Liver (tissue), 9 donors: ENCODE data around the gene CADM2. TPM values are rescaled to one million over a fixed set of nuclear protein-coding genes. Genes with fewer than 3 reads are reported as not detected.

Source experiments
- DNase-seq: peaks from one replicate; pipeline ENCODE4 v3.0.0-alpha.2; 2017; ENCODE audit warnings: low spot score
- H3K27ac ChIP-seq, 2 donors: one replicate each; pipeline ENCODE4 v1.7.0; 2013; ENCODE audit warnings: inconsistent platforms in 2 of 2, low read length in 2 of 2, control low read depth in 1 of 2, low read depth in 1 of 2, mild to moderate bottlenecking in 1 of 2
- H3K27me3 ChIP-seq, 4 donors: one replicate each; pipeline versions ENCODE4 v1.6.1 to v1.7.0; 2013; ENCODE audit warnings: low read length in 3 of 4, inconsistent platforms in 1 of 4, mild to moderate bottlenecking in 1 of 4, moderate library complexity in 1 of 4; ENCODE audit not compliant: control insufficient read depth in 4 of 4, insufficient read depth in 4 of 4
- H3K36me3 ChIP-seq, 4 donors: one replicate each; pipeline versions ENCODE4 v1.6.1 to v1.7.0; 2013; ENCODE audit warnings: low read length in 3 of 4, mild to moderate bottlenecking in 3 of 4, low read depth in 1 of 4, moderate library complexity in 1 of 4; ENCODE audit not compliant: control insufficient read depth in 4 of 4, insufficient read depth in 3 of 4
- H3K4me1 ChIP-seq, 4 donors: one replicate each; pipeline versions ENCODE4 v1.6.1 to v1.7.0; 2013; ENCODE audit warnings: low read length in 3 of 4, mild to moderate bottlenecking in 3 of 4, moderate library complexity in 1 of 4; ENCODE audit not compliant: control insufficient read depth in 4 of 4, insufficient read depth in 4 of 4
- H3K4me3 ChIP-seq, 3 donors: one replicate each; pipeline versions ENCODE4 v1.6.1 to v1.7.0; 2013; ENCODE audit warnings: low read length in 3 of 3, control low read depth in 1 of 3, low read depth in 1 of 3, mild to moderate bottlenecking in 1 of 3
- H3K9ac ChIP-seq, 2 donors: one replicate each; pipeline ENCODE4 v1.7.0; 2013; ENCODE audit warnings: low read length in 2 of 2, mild to moderate bottlenecking in 2 of 2, moderate library complexity in 2 of 2, control low read depth in 1 of 2, low read depth in 1 of 2
- H3K9me3 ChIP-seq, 4 donors: one replicate each; pipeline versions ENCODE4 v1.6.1 to v1.7.0; 2013; ENCODE audit warnings: low read length in 3 of 4; ENCODE audit not compliant: control insufficient read depth in 4 of 4
- EGR1 ChIP-seq, 2 donors: IDR thresholded peaks; 2 replicates each; pipeline ENCODE4 v1.6.1; 2016 to 2018; ENCODE audit warnings: antibody characterized with exemption in 2 of 2, low read depth in 2 of 2
- FOXA1 ChIP-seq: IDR thresholded peaks from 2 replicates; pipeline ENCODE4 v1.6.1; 2016; ENCODE audit warnings: antibody characterized with exemption
- FOXA2 ChIP-seq: IDR thresholded peaks from 2 replicates; pipeline ENCODE4 v1.6.1; 2016; ENCODE audit warnings: antibody characterized with exemption
- GABPA ChIP-seq, 2 donors: IDR thresholded peaks in 1 of 2; conservative IDR thresholded peaks in 1 of 2; 2 replicates each; pipeline ENCODE4 v1.6.1; 2016; ENCODE audit warnings: antibody characterized with exemption in 2 of 2, mild to moderate bottlenecking in 1 of 2, moderate library complexity in 1 of 2
- HNF4A ChIP-seq, 2 donors: conservative IDR thresholded peaks; 2 replicates each; pipeline ENCODE4 v1.6.1; 2016; ENCODE audit warnings: antibody characterized with exemption in 2 of 2, mild to moderate bottlenecking in 2 of 2
- HNF4G ChIP-seq: IDR thresholded peaks from 2 replicates; pipeline ENCODE4 v1.6.1; 2016; ENCODE audit warnings: antibody characterized with exemption
- JUND ChIP-seq, 2 donors: IDR thresholded peaks; 2 replicates each; pipeline ENCODE4 v1.6.1; 2016; ENCODE audit warnings: antibody characterized with exemption in 2 of 2
- NR2F2 ChIP-seq: IDR thresholded peaks from 2 replicates; pipeline ENCODE4 v1.6.1; 2016; ENCODE audit warnings: antibody characterized with exemption
- RAD21 ChIP-seq, 2 donors: IDR thresholded peaks; 2 replicates each; pipeline ENCODE4 v1.6.1; 2016; ENCODE audit warnings: antibody characterized with exemption in 2 of 2, mild to moderate bottlenecking in 2 of 2
- RXRA ChIP-seq, 2 donors: IDR thresholded peaks; 2 replicates each; pipeline ENCODE4 v1.6.1; 2017 to 2018; ENCODE audit warnings: antibody characterized with exemption in 2 of 2, mild to moderate bottlenecking in 1 of 2
- SP1 ChIP-seq: IDR thresholded peaks from 2 replicates; pipeline ENCODE4 v1.6.1; 2018; ENCODE audit warnings: antibody characterized with exemption, mild to moderate bottlenecking
- TAF1 ChIP-seq: conservative IDR thresholded peaks from 2 replicates; pipeline ENCODE4 v1.6.1; 2016; ENCODE audit warnings: antibody characterized with exemption, mild to moderate bottlenecking
- YY1 ChIP-seq: IDR thresholded peaks from 2 replicates; pipeline ENCODE4 v1.6.1; 2016; ENCODE audit warnings: antibody characterized with exemption, mild to moderate bottlenecking
- WGBS: extraction: QIAGEN DNeasy Blood & Tissue Kit; methylation state at CpG from one replicate; pipeline ENCODE4 v1.1.7; 2013; 5-methylcytosine and 5-hydroxymethylcytosine counted together
- polyA plus RNA-seq, 2 donors: library from polyadenylated mRNA; stranded (reverse) in 1 of 2; unstranded in 1 of 2; fragments of 200-250 nt in 1 of 2; fragments of >200 nt in 1 of 2; fragmentation: Nextera tagmentation in 1 of 2; extraction: Ambion mirVana in 1 of 2; gene quantifications; one replicate each; pipeline versions ENCODE4 v1.2.1 to v1.2.3, GENCODE V29; 2013 to 2015
- total RNA-seq, 2 donors: library from RNA; depleted of rRNA; stranded (reverse); fragments of >200 nt; gene quantifications; one replicate each; pipeline ENCODE4 v1.2.3, GENCODE V29; 2014
- TF ChIP-seq, protein P1 (sequence below): fragments of 150-350 bp; IDR thresholded peaks from 2 replicates; pipeline ENCODE4 v1.5.1; 2017; ENCODE audit warnings: improper control_type of control experiment, low read depth, low read length; ENCODE audit not compliant: missing input control
- TF ChIP-seq, protein P2 (sequence below): IDR thresholded peaks from 2 replicates; pipeline ENCODE4 v1.6.1; 2016; ENCODE audit warnings: antibody characterized with exemption
- TF ChIP-seq, protein P3 (sequence below): IDR thresholded peaks from 2 replicates; pipeline ENCODE4 v1.6.1; 2016; ENCODE audit warnings: antibody characterized with exemption
- TF ChIP-seq, protein P4 (sequence below): IDR thresholded peaks from 2 replicates; pipeline ENCODE4 v1.6.1; 2016; ENCODE audit warnings: antibody characterized with exemption
- TF ChIP-seq, protein P5 (sequence below): IDR thresholded peaks from 2 replicates; pipeline ENCODE4 v1.6.1; 2016; ENCODE audit warnings: antibody characterized with exemption, mild to moderate bottlenecking
- donor health status: healthy.
- donor health status: healthy.
- donor health status: healthy.
- donor health status: healthy.
- donor health status: healthy.

The CADM2 gene
- total and polyA plus RNA-seq, 4 donors: 0.35 to 0.92 (median 0.51) TPM

DNA sequence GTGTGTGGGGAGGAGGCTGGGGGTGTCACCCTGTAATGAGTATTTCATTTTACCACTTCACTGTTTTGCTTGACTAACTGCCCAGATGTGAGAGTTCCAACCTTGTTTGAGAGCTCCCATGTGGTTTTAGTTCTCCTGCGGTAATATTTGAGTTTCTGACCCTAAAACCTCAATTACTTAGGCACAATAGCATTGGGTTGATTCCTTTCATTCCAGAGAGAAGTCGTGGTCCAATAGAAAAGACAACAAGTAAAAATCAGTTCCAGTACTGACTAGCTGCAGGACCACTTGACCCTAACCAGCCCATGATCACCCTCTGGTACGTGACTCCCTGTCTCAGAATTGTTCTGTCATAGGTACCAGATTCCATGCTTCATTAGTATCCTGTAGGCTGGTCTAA, 630.4 kb downstream of the CADM2 start:
- no peak for TF ChIP-seq HNF4G
- TF ChIP-seq, protein P1, sequence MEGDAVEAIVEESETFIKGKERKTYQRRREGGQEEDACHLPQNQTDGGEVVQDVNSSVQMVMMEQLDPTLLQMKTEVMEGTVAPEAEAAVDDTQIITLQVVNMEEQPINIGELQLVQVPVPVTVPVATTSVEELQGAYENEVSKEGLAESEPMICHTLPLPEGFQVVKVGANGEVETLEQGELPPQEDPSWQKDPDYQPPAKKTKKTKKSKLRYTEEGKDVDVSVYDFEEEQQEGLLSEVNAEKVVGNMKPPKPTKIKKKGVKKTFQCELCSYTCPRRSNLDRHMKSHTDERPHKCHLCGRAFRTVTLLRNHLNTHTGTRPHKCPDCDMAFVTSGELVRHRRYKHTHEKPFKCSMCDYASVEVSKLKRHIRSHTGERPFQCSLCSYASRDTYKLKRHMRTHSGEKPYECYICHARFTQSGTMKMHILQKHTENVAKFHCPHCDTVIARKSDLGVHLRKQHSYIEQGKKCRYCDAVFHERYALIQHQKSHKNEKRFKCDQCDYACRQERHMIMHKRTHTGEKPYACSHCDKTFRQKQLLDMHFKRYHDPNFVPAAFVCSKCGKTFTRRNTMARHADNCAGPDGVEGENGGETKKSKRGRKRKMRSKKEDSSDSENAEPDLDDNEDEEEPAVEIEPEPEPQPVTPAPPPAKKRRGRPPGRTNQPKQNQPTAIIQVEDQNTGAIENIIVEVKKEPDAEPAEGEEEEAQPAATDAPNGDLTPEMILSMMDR: no peak
- TF ChIP-seq RXRA (IDR thresholded peaks at IDR 0.05): no peak
- TF ChIP-seq, protein P2, sequence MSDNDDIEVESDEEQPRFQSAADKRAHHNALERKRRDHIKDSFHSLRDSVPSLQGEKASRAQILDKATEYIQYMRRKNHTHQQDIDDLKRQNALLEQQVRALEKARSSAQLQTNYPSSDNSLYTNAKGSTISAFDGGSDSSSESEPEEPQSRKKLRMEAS: no peak
- TF ChIP-seq, protein P3, sequence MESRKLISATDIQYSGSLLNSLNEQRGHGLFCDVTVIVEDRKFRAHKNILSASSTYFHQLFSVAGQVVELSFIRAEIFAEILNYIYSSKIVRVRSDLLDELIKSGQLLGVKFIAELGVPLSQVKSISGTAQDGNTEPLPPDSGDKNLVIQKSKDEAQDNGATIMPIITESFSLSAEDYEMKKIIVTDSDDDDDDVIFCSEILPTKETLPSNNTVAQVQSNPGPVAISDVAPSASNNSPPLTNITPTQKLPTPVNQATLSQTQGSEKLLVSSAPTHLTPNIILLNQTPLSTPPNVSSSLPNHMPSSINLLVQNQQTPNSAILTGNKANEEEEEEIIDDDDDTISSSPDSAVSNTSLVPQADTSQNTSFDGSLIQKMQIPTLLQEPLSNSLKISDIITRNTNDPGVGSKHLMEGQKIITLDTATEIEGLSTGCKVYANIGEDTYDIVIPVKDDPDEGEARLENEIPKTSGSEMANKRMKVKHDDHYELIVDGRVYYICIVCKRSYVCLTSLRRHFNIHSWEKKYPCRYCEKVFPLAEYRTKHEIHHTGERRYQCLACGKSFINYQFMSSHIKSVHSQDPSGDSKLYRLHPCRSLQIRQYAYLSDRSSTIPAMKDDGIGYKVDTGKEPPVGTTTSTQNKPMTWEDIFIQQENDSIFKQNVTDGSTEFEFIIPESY: no peak
- TF ChIP-seq YY1: no peak
- no peak for TF ChIP-seq TAF1
- no peak for TF ChIP-seq FOXA2
- TF ChIP-seq GABPA (IDR thresholded peaks at IDR 0.05 in 1 of 2, conservative IDR thresholded peaks at IDR 0.05 in 1 of 2): no peak
- TF ChIP-seq EGR1 (IDR thresholded peaks at IDR 0.05; ENCODE audit: low read depth in 2 of 2): no peak
- TF ChIP-seq HNF4A (conservative IDR thresholded peaks at IDR 0.05): no peak
- TF ChIP-seq, protein P4, sequence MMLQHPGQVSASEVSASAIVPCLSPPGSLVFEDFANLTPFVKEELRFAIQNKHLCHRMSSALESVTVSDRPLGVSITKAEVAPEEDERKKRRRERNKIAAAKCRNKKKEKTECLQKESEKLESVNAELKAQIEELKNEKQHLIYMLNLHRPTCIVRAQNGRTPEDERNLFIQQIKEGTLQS: no peak
- TF ChIP-seq JUND (IDR thresholded peaks at IDR 0.05): no peak
- TF ChIP-seq RAD21 (IDR thresholded peaks at IDR 0.05): no peak
- TF ChIP-seq, protein P5, sequence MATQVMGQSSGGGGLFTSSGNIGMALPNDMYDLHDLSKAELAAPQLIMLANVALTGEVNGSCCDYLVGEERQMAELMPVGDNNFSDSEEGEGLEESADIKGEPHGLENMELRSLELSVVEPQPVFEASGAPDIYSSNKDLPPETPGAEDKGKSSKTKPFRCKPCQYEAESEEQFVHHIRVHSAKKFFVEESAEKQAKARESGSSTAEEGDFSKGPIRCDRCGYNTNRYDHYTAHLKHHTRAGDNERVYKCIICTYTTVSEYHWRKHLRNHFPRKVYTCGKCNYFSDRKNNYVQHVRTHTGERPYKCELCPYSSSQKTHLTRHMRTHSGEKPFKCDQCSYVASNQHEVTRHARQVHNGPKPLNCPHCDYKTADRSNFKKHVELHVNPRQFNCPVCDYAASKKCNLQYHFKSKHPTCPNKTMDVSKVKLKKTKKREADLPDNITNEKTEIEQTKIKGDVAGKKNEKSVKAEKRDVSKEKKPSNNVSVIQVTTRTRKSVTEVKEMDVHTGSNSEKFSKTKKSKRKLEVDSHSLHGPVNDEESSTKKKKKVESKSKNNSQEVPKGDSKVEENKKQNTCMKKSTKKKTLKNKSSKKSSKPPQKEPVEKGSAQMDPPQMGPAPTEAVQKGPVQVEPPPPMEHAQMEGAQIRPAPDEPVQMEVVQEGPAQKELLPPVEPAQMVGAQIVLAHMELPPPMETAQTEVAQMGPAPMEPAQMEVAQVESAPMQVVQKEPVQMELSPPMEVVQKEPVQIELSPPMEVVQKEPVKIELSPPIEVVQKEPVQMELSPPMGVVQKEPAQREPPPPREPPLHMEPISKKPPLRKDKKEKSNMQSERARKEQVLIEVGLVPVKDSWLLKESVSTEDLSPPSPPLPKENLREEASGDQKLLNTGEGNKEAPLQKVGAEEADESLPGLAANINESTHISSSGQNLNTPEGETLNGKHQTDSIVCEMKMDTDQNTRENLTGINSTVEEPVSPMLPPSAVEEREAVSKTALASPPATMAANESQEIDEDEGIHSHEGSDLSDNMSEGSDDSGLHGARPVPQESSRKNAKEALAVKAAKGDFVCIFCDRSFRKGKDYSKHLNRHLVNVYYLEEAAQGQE: no peak
- TF ChIP-seq FOXA1: no peak
- no peak for TF ChIP-seq NR2F2
- no peaks in the 10 kb centered on the region for H3K27me3 ChIP-seq
- no peak overlapping the region for H3K9ac ChIP-seq
- H3K9me3 ChIP-seq: no peaks in the 10 kb centered on the region
- no peak for DNase-seq
- no peak overlapping the region for H3K4me3 ChIP-seq
- no peaks in the 10 kb centered on the region for H3K4me1 ChIP-seq
- H3K36me3 ChIP-seq: no peaks in the 10 kb centered on the region
- no peak overlapping the region for H3K27ac ChIP-seq
- WGBS: 65% methylated on average over 3 of the region's 3 CpGs

DNA sequence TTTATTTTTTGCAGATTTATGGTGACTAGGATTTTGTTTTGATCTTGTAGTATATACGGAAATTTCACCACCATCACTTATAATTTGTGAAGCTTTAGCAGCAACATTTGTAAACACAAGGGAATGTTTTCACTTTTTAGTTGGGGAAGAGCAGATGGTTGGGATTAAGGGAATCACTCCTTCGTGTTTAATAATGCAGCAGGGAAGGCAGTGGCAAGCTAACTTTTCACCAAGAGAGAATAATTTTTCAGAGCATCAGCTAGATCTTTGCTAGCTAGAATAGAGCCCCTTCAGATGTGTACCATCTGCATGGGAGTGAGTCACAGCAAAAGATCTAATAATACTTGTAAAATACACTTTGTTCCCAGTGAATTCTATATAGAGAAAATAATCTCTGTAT, 632.7 kb downstream of the CADM2 start:
- no peak for DNase-seq
- H3K27me3 ChIP-seq: no peaks in the 10 kb centered on the region
- TF ChIP-seq, protein P4: no peak
- TF ChIP-seq JUND (IDR thresholded peaks at IDR 0.05): no peak
- TF ChIP-seq, protein P3: no peak
- no peak for TF ChIP-seq HNF4A (conservative IDR thresholded peaks at IDR 0.05)
- no peak for TF ChIP-seq FOXA1
- no peak for TF ChIP-seq RAD21 (IDR thresholded peaks at IDR 0.05)
- no peak for TF ChIP-seq SP1
- no peak for TF ChIP-seq EGR1 (IDR thresholded peaks at IDR 0.05; ENCODE audit: low read depth in 2 of 2)
- TF ChIP-seq RXRA (IDR thresholded peaks at IDR 0.05): no peak
- TF ChIP-seq YY1: no peak
- TF ChIP-seq FOXA2: no peak
- TF ChIP-seq TAF1: no peak
- TF ChIP-seq GABPA (IDR thresholded peaks at IDR 0.05 in 1 of 2, conservative IDR thresholded peaks at IDR 0.05 in 1 of 2): no peak
- no peak for TF ChIP-seq HNF4G
- TF ChIP-seq, protein P1: no peak

More for the DNA sequence above, 632.7 kb downstream of the CADM2 start:
- no peak overlapping the region for H3K9ac ChIP-seq
- no peak overlapping the region for H3K27ac ChIP-seq
- 65% methylated on average over 2 of the region's 2 CpGs for WGBS
- no peak overlapping the region for H3K4me3 ChIP-seq
- H3K4me1 ChIP-seq: no peaks in the 10 kb centered on the region
- no peaks in the 10 kb centered on the region for H3K9me3 ChIP-seq
- H3K36me3 ChIP-seq: no peaks in the 10 kb centered on the region
